Stimulated activated CD4-positive, alpha-beta T cell treated with anti-CD3 and anti-CD28 coated beads, Interleukin-2, amount 100 ng/mL, for 24 hours (primary cell): ENCODE results near the gene CHMP6.

Experiments used
- DNase-seq, 2 donors: peaks; one replicate each; pipeline ENCODE4 v3.0.0-alpha.2; 2020

The CHMP6 gene

DNA sequence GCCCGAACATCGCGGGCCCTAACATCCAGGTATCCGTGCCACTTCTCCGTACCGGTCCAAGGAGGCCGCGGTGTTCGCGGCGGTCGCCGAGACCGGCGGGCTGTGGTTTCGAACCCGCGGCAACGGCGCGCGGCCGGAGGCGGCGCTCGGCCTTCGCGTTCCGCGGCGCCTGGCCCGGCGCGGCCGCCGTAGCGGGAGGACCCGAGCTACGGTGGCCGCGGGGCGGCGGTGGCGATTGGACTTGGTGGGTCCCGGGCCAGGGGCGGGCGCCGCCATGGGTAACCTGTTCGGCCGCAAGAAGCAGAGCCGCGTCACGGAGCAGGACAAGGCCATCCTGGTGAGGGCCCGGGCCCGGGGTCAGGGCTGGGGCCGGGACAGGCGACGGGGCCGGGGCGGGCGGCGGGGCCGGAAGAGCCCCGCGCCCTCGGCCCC, at the start of gene CHMP6:
CHMP6 (plus strand) TSS at position 197 of the 432 bp plus-strand sequence; CDS start at position 275, 78 bp downstream.
- peak; percentile 75 to 80 for DNase-seq

DNA sequence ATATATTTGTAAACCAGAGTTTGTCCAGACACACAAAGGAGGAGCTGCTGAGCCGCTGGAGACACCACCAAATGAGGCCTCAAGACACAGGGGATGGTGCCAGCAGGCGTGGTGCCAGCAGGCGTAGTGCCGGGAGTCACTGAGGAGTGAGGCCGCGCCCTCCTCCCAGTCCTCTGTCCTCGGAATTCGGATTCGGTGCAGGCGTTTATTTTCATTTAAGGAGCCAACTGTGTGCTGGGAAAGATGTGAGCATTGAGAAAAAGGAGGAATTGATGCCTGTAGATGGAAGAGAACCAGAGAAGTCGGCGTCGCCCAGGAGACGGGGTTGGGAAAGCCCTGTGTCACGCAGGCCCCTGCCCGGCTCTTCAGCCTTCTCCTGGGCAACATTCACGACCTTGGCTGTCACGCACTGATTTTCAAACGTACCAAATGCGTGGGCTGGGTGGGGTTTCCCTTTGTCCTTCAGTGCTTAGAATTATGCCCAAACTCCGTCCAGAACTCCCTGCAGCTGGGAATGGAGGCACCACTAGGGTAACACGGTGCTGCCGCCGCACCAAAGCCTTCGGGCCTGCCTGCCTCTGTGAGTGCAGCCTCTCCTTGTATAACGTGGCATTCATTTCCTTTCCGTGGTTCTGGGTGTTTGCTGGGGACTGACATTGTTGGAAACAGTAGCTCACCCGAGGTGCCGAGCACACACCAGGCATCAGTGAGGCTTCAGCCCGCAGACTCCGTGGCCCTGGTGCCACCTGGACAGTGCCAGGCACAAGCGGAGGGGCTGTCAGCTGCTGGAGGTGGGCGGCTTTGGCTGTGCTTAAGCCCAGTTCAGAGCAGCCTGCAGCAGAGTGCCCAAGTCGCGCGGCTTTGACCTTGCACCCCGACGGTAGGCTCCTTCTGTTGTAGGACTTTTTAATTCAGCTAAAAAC, 49.0 kb upstream of the CHMP6 start:
- no peak for DNase-seq

DNA sequence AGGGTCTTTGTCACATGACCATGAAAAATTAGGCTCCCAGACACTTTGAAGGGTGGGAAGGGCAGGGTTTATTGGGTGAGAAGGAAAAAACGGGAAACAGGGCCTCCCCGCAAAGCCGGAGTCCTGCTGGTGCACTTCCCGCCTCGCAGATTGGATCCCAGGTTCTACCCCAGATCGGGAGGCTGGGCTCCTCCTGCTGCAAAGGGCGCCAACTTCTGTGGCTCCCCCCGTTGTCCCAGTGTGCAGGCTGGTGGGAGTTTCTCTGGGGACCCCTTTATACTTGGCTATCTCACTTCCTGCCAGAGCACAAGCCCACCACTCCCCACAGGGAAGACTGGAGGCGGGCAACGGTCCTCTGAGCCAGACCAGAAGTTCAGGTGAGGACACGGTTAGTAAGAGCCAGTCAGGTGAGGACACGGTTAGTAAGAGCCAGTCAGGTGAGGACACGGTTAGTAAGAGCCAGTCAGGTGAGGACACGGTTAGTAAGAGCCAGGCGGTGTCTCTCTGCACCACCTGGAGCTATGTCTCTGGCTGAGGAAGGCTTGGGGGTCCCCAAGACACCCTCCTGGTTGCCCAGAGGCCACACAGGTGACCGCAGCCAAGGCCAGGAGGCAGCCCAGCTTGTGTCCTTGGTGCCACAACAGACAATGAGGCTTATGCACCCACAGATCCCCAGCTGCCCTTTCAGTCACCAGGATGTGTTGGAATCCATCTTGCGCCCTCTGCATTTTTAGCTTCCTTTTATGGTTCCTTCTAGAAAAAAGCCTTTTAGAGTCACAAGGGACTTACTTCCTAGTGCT, 48.1 kb upstream of the CHMP6 start:
- no peak for DNase-seq

DNA sequence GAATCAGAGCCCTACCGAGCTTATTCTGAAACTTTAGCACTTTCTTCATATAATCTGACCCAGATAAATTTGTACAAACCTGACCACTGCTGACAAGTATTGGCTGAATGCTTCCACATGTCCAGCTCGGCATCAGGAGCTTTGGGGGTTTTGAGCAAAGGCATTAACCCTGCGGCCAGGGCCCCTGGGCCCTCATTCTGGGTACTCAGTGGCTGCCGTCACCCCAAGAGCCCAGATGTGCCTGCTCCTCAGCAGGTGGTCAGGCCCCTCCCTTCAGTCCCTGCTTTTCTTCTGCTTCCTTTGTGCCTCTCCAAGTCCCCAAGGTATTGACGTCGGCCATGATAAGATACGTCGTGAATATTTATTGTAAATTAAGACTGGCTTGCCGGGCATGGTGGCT, 47.3 kb upstream of the CHMP6 start:
- DNase-seq, result no peak

DNA sequence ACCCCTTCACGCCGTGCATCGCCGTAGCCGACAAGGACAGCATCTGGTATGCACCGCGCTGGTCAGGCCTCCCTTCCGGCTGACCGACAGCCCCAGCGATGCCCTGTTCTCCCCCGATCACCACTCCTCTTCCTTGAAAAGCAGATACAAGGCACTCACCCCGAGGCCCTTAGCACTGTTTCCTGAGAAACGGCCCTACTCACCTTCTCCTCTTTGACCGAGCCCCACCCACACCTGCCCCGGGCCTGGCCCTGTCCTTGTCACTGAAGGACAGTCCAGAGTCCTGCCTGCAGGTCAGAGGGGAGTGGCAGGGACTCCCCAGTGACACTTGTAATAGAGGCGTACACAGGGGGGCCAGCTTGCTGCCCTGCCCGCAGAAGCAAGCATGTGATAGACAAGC, 45.9 kb upstream of the CHMP6 start:
- DNase-seq, result no peak

DNA sequence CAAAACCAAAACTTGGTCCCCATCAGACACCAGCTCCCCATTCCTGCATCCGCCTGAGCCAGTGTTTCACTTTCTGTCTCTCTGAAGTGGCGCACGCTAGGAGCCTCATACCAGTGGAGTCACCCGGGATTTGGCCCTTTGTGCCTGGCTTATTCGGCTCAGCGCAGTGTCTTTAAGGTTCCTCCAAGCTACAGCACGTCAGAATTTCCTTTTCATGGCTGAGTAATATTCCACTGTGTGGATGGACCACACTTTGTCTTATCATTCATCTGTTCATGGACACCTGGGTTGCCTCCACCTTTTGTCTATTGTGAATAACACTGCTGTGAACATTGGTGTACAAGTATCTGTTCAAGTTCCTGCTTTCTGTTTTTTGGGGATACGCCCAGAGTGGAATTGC, 45.2 kb upstream of the CHMP6 start:
- DNase-seq, result no peak

DNA sequence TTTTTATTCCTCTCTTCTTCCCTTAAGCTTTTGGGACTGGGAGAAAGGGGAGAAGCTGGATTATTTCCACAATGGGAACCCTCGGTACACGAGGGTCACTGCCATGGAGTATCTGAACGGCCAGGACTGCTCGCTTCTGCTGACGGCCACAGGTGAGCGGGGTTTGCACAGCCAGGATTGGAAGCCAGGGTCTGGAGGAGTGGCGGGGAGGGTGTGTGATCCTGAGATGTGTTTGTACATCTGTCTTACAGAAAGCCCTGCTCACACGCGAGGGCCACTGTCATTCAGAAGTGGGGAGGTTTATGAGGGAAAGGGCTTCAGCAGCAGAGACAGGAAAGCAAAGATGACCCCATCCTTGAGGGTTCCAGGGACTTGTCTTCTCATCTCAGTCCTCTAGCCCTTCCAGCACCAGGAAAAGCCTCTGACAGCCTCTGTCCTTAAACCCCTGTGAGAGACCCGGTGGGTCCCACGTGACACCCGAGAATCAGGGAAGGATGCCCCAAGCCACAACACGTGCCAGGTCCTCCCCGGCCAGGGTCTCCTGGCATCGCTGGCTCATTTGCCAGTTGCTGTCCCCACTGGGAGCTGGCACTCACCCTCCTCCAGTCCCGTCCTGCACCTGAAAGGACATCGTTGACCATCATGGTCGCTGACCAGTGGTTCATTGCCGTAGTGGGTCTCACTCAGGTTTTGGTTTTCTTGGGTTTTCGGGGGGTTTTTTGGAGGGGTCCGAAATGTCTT, 44.3 kb upstream of the CHMP6 start:
- no peak for DNase-seq

DNA sequence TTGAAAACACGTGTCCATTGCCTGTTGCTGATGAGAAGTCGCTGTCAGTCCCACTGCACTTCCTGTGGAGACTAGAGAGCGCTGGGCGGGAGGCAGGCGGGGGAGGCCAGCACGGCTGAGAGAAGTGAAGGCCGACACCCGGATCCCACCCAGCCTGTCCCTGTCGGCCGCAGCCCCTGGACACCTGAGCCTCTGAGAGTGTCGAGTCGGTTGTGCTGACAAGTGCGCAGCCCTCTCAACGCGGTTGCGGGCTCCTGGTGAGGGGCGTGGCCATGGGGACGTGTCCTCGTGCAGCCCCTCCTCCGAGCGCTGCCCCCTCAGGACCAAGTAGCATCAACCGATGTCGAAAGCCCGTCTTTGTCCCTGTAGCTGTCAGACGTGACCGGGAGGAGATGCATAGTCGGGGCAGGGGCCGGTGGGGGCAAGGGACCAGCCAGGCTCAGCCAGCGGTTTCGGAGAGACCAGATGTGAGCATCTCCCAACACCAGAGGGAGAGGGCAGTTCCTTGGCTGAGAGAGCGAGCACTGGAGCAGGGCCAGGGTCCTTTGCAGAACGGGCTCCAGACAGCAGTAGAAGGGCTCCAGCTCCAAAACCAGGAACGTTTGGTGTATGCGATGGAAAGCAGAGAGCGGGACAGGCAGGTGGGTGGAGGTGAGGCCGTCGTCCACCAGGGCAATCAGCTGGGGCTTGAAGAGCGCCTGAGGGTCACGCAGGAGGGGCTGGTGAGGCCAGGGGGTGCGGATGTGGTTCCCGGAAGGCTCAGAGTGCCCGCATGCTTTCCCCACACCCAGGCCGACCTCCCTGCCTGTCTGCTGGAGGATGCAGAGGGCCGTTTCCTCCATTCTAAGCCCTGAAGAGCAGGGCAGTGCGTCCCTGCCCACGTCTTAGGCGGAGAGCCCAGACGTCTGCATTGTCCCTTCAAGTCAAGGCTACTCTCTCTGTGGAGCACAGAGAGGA, 43.3 kb upstream of the CHMP6 start:
- no peak for DNase-seq

DNA sequence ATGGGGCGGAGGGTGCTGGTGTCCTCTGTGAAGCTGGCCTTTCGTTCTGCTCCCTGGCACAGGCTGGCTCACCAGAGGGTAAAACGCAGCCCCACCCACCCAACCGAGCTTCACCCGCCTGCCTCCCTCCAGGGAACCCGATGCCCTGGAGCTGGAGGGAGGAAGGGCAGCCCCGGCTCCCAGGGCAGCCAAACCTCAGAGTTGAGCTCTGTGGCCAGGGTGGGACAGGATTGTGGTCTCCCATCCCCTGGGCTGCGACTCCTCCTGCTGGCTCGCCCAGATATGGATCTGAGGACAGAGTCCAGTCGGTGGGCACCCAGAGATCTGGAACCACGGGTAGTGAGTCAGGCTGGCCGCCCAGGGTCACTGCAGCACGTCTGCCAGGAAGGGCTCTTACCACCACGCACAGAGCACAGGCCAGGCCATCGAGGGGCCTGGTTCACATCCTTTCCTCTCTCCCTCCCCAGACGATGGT, 42.6 kb upstream of the CHMP6 start:
- DNase-seq, result no peak

DNA sequence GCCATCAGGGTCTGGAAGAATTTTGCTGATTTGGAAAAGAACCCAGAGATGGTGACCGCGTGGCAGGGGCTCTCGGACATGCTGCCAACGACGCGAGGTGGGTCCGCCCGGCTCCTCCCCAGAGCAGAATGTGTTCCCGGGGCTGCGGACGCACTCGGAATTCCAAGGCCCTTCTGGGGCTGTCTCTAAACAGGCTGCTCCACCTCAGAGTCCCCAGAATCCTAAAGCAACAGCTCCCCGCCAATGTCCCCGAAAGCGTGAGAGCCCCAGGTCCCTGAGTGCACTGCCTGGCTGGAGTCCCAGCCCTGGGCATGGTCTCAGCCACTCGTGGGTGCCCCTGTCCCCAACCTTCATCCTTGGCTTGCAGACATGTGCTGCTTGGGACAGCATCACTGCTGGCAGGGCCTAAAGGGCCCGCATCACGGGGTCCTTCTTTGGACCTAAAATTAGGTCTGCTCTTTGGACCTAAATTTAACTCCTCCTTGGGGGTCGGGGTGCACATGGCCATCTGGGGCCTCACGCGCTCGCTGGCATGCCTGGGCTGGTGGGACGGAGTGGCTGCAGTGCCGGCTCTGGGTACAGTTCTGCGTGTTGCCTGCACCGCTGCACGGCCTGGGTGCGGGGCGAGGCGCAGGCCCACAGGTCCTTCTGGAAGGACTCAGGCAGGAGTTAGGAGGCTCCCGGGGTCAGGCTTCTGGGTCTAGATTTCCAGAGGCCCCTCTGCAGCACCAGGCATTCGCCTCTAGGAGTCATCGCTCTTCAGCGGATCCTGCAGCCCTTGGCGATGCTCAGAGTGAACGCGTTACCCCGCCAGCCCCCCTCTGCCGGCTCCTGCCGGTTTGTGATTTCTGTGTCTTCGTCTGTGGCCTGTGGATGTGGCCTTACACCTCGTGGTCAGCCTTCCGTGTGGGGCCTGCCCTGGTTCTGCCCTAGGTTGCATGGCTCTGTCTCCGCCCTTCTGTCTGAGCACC, 41.9 kb upstream of the CHMP6 start:
- DNase-seq, result no peak

DNA sequence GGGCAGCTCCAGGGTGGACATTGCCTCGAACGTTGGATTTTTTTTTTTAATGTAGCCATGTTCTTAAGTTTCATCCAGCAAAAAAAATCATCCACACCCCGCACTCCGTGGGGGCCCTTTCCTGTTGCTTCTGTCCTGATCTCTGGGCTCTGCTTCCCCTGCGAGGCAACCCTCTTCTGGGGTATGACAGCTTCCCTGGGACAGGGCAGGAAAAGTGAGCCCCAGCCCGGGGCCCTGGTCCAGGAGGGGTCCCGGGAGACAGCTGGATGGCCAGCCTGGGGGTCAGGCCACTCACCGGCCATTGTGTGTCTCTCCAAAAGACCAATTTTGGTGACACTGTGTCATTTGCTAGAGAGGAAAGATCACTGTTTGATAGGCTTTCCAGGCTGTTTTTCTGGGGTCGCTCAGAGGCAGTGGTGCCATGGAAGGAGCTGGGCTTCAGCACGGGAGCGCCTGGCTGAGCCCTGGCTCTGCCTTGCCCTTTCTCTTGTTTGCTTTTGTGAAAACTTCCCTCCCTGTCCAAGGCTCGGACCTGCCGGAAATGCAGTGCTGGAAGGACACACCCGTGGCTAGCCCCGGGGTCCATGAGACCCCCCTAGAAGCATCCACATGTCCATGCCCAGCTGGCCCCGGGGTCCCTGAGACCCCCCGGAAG, 41.0 kb upstream of the CHMP6 start:
- no peak for DNase-seq

DNA sequence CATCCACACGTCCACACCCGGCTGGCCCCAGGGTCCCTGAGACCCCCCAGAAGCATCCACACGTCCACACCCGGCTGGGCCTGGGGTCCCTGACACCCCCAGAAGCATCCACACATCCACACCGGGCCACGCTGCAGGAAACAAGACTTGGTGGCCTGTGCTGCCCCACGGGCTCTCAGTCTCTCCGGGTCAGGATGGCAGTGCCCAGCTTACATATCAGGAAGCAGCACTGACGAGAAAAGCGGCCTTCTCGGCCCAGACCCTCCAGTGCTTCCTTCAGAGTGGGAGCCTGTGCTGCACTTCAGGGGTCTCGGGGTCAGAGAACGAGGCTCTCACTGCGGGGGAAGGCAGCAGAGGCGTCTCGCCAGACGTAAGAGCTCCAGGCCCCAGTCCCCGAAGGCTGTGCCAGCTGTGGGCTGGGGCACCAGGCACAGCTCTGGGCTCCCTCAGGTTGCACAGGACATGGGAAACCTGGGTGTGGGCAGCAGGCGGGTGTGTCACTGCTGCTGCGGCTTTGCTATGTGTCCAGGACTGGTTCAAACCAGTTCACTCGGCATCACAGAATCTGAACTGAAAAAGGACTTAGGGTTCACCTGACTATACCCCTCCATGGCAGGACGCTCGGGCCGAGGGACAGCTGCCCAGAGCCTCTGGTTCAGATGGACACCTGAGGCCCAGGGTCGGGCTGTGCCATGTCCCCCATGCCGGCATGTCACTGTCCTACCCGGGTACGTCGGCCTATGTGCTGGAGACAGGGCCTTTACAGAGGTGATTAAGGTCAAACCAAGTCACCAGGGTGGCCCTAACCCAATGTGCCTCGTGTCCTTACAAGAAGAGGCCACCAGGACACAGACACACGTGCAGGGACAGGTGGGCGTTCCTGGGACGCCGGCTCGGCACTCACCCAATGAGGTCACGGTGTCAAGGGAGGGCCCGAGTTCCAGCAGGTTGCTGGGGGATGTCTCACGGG, 40.2 kb upstream of the CHMP6 start:
- no peak for DNase-seq

DNA sequence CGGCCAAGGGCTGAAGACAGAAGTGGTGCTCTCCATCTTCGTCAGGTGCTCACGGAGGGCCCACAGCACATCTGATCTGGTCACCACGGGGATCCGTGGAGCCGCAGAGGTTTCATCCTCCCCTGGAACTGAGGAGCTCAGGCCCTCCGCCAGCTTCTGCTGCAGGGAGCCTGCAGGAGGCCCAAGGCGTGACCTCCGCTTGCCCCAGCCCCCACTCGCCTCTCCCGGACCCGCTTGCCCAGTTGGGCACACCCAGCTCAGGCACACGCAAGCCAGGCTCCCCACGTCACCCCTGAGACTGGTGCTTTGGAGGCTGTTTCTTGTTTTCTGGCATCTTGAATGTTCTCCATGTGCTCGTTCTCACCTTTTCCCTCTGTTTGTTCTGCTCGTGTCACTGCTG, 39.4 kb upstream of the CHMP6 start:
- DNase-seq, result no peak

DNA sequence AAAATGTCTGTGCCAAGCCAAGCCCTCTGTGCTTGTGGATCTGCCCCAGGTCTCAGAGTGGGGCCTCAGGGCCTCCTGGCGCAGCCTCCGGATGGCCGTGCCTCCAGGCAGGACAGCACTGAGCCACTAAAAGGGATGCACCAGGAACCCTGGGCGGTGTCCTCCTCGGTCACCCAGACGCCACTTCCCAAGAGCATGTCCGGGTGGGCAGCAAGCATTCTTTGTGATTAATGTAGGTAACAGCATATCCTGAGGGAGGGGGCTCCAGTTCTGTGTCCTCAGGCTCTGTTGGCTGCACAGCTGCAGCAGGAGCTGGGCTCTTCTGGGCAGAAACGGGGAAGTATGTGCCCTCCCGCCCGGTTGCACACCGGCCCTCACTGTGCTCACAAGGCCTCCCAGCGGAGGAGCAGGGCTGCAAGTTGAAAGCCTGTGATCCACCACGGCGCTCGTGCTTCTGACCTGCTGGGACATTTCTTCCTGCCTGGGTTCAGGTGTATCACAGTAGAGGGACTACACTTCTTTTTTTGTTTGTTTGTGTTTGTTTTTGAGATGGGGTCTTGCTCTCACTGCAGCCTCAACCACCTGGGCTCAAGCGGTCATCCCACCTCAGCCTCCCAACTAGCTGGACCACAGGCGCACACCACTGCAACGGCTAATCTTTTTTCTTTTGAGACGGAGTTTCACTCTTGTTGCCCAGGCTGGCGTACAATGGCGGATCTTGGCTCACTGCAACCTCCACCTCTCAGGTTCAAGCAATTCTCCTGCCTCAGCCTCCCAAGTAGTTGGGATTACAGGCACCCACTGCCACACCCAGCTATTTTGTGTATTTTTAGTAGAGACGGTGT, 37.9 kb upstream of the CHMP6 start:
- DNase-seq, result no peak

DNA sequence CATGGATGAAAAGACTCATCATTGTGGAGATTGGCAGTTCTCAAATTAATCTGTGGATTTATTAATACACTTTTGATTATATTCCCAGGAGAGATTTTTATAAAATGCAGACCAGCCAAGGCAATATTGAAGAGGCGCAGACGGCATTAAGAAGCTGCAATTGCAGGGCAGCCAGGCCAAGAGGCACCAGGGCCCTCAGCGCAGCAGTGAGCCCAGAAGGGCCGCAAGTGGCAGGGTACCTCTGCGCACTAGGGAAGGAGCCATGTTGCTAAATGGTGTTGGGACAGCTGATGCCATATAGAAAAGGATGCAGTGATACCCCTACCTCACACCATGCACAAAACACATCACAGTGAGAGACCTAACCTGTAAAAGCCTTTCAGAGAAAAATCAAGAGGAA, 36.6 kb upstream of the CHMP6 start:
- DNase-seq, result no peak

DNA sequence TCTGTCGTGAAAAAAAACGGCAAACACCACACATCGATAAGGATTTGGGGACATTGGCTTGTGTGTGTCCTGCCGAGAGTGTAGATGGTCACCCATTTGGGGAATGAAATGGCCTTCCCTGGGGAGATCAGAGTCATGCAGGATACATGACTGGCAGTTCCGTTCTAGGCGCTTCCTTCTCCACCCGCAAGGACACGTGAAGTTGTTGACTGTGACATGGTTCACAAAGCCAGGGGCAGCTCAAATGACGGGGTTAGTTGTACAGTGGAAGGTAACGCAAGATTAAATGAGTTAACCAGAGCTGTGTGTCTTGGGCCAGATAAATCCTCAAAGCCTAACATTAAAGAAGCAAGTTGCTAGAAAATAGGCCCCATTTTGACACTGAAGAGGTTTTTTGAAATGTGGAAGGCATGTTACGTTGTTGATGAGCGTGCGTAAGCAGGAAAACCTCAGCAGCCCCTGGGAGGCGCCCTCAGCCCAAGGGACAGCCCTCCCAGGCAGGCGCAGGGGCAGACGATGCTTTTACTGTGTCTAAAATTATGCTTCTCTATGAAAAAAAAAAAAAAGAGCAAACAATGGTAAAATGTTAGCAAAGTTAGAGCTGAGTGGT, 35.9 kb upstream of the CHMP6 start:
- no peak for DNase-seq
